IPS DF 4.7 (cell line): ENCODE measurements around the gene EZH1.
"Not testable (repeated sequence)": the region's sequence is repeated elsewhere in the genome, so short reads cannot be mapped to it uniquely, and the experiment has no call there.

Experiments used
- DNase-seq: peaks from one replicate; pipeline ENCODE4 v3.0.0-alpha.2; 2013; ENCODE audit warnings: low spot score; ENCODE audit errors: extremely low read depth

Gene EZH1

DNA sequence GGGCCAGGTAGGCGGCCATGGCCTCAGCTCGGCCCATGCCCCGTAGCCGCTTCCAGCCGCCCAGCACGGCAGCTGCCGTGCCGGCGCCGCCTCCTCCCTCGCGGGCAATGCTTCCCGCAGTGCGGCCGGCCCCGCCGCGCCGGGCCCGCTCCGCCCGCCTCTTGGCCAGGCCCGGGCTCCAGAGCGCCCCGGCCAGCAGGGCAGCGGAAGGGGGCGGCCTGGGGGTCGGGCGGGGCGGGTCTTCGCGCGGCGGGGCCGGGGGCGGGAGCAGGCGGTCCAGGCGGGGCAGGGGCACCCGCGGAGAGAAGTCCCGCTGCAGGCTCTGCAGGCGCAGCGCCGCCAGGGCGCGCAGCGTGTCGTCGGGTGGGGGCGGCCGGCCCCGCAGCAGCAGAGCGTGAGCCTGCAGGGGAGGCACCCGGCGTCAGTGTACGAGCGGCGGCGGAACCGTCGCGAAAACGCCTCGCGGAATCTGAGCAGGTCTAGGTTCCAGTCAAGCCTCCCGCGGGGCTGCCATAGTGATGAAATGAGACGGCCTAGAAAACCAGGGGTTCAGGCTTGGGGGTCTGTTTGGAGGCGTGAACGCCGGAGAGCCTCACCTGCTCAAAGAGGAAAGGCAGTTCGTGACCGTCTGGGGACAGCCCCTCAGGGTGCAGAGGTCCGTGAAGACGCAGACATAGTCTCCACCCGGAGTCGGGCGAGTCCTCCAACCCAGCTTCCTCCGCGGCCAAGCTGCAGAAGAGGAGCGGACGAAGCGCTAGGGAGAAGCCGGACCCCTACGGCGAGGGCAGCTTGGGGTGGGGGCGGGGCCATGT is 74.7 kb downstream of the EZH1 start:
- DNase-seq, result no peak

DNA sequence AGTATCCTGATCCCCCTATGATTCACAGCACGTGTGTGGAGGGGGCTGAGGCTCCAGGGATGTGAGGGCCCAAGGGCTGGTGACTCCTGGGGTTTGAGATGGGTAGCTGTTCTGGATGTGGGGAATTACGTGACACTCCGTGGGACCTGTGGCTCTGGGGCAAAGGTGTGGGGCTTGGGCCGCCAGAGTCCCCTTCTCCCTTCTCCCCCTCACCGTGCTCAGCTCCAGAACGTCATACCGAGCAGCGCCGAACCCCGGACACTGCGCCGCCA is 75.2 kb downstream of the EZH1 start:
- no peak for DNase-seq

DNA sequence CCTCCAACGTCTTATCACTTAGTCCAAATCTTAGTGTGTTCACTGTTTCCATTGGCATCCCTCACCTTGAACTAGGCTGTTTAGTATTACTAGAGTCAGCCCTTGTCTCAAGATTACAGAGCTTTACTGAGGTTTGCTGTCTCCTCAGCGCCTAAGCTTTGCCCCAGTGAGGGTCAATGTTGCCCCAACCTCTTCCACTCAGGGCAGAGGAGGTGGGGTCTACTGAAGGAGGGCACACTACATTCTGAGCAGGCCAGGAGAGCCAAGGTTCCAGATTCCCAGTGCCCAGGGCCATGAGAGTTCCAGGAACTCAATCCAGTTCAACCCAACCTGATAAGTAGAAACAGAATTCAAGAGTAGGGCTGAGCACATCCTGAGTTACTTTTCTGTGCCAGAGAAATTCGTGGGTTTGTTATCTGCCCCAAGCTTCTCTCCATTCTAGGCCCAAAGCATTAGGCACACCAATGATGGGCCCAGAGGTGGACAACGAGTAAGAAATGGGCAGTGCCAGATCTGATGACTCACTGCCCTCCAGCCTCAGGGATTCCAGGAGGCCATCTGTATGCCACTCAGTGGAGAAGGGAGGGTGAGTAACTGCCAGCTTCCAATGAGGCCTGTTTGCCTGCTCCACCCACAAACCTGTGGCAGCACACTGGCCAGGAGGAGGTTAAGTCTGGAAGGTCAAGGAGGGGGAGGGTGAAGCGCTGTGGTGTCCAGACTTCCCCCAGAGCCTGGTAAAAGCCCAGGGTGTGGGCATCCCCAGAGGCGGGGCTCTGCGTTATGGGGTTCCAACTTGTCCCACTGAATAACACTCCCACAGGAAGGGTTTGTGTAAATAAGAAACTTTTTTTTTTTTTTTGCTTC is 77.5 kb downstream of the EZH1 start:
- no peak for DNase-seq

DNA sequence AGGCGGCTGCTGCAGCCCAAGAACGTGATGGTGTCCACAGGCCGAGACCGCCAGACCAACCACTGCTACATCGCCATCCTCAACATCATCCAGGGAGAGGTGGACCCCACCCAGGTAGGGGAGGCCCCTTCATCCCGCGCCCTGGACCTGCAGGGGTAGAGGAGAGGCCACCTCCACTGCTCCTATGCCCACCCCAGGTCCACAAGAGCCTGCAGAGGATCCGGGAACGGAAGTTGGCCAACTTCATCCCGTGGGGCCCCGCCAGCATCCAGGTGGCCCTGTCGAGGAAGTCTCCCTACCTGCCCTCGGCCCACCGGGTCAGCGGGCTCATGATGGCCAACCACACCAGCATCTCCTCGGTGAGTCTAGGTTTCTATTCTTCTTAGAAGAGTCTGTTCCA is 78.7 kb downstream of the EZH1 start:
- not testable (repeated sequence) for DNase-seq

DNA sequence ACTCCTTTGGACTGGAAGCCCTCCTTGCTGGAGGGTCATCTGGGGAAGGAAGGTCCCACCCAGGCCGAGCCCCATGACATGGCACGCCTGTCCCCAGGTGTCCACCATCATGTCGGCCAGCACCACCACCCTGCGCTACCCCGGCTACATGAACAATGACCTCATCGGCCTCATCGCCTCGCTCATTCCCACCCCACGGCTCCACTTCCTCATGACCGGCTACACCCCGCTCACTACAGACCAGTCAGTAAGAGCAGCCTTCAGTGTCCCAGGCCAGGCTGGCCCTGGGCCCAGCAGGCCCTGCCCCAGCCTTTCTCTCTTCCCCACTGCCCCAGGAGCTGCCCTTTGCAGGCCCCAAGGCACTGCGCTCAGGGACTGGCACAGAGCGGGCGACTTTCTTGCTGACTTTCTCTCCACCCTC is 79.2 kb downstream of the EZH1 start:
- DNase-seq, result no peak

DNA sequence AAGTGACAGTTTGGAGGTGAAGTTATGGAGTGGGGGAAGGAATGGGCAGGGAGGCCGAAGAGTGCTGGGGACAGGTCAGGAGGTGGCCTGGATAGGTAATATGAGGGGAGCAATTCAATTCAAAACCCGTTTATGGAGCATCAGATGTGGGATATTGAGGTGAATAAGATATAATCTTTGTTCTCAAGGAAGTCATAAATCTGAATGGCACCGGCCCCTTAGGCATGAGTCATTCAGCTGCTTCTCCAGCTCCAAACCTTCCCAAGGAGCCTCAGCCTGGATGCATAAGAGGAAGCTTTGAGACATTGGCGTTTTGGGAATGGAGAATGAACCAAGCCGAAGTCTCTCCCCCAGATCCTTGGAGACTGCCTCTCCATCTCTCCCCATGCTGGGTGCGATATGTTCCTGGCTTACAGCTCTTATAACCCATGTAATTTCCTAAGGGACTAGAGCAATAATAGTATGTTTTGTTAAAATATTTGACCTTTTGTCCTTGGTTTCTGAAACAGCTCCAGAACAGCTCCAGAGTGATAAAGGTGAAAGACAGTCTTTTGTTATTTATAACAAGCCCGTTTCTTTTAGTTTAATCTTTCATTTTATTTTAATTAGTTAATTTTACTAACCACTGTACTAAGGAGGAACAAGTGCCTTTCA is 84.0 kb downstream of the EZH1 start:
- no peak for DNase-seq

DNA sequence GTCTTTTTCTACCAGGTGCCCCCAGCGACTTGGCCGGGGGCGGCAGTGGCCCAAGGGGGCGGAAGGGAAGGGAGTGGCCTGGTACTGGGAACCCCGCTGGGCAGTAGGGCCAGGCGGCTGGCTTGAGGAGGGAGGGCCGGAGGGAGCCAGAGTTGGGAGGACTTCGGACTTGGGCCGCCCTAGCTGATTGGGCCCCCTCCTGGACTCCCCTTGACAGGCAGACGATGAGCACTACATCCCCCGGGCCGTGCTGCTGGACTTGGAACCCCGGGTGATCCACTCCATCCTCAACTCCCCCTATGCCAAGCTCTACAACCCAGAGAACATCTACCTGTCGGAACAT is 84.9 kb downstream of the EZH1 start:
- not testable (repeated sequence) for DNase-seq

DNA sequence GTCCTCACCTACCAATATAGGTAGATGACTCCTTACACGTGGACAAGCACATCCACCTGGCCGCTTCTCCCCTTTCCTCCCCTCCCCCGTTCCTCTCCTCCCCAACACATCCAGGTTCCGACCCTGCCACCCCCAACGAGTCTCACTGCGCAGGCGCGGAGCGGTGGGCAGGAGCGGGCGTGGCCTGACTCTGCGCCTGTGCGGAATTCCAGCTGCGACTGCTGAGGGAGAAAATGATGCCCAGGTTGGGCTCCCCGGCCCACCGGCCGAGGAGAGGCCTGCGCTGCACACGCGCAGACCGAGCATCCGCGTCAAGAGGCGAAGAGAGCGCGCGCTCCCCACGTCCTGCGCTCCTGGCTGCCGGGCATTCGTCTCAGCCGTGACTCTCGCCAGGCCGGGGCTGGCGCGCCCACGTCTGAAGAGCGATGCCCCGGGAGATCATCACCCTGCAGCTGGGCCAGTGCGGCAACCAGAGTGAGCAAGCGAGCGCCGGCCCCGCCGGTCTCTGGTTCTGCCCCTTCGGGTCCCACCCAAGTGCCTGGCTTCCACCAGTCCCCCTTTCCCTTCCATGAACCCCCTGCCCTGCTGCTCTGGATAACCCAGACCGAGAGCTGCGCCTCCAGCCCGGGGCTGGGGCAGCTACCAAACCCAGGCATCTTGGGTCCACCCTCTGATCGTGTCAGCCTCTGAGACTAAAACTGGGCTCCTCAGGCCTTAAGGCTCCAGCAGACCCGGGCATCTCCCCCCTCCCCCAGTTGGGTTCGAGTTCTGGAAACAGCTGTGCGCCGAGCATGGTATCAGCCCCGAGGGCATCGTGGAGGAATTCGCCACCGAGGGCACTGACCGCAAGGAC is 85.5 kb downstream of the EZH1 start, which contains the start of gene TUBG2:
Gene TUBG2 (plus strand): TSS at position 206 of the 853 bp plus-strand sequence. CDS start 220 bp downstream, at position 426.
- no peak for DNase-seq

DNA sequence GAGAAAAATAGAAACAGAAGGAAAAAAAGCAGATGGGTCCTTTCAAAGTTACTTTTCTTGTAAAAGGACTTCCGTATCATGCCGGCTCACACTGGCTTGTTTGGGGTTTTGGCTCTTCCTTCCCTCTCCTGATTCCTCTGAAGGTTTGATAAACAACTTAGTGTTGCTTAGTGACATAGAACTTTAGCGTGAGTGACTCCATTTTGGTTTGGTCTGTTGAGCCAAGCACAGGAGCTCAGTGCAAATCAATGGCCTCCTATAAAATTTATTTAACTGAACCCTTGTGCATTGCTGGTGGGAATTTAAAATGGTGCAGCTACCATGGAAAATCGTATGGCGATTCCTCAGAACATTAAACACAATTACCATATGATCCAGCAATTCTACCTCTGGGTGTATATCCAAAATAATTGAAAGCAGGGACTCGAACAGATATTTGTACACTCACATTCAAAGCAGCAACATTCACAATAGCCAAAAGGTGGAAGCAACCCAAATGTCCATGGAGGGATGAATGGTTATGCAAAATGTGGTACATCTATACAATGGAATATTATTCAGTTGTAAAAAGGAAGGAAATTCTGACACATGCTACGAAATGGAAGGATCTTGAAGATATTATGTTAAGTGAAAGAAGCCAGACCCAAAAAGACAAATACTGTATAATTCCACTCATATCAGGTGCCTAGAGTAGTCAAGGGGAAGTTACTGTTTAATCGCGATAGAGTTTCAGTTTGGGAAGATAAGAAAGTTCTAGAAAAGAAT is 86.8 kb downstream of the EZH1 start:
- no peak for DNase-seq

DNA sequence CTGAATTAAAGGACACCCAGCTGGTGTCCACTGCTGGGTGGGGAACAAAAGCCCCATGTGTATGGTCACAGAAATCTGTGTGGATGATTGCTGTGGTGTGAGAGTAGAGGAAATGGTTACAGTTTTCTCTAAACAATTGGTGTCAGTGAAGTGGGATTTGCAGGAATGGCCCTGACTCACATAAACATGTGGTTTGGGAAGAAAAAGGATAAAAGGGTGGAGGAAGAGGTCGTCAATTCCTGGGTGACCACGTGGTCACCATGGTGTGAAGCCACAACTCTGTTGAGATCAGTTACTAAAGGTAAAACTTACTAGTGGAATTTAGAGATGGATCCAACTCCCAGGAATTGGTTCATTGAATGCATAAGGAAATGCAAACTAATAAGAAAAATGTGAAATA is 89.3 kb downstream of the EZH1 start:
- no peak for DNase-seq

DNA sequence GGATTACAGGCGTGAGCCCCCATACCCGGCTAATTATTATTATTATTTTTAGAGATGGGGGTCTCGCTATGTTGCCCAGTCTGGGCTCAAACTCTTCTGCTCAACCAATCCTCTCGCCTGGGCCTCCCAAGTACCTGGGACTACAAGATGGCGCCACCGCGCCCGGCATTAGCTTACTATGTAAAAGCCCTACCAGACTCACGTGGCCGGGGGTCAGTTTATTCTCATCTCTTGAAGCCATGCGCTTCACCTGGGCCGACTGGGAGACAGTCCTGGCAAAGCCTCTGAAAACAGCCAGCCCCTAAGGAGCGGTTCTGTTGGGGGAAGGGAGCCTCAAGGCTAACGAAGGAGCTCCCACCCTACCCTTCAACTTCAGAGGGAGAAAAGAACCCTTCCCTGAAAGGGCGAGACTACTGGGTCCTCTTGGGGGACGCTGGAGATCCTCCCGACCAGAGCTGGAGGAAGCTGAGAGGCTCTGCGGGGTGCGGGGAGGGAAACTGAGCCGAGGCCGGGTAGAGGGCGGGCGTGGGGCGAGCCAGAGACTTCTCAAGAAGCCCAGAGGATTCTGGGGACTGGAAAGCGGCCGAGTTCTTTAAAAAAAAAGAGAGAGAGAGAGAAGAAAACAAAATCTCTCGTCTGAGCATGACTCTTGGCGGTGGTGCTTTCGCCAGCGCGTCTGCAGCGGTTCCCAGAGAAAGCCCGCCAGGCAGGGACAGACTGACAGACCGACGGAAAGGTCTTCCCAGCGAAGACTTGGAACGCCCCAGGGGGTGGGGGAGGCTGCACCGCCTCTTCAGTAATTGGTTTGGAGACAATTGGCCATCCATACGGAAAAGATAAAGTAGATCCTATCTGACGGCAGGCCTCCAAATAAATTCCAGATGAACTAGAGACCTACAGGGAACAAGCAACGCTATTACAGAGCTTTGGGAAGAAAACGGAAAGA is 91.4 kb downstream of the EZH1 start:
- DNase-seq, result no peak

DNA sequence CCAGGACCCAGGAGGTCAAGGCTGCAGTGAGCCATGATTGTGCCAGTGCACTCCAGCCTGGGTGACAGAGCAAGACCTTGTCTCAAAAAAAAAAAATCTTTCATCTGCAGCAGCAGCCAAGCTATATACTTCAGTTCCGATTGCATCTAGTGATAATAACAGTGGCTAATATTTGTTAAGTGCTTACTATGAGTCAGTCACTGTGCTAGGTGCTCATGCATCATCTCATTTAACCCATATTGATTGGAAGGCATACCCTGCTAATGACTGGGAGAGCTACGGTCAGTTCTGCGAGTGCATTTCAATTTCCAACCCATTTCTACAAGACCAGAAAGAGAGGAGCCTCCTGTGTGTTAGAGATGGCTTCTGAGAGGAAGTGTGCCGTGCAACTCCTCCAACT is 93.4 kb downstream of the EZH1 start:
- no peak for DNase-seq
